ENCODE results near the gene IFT25. TPM values are rescaled to one million over a fixed set of nuclear protein-coding genes. Genes with fewer than 3 reads are reported as not detected.
A peak's percentile ranks its signal among the peaks of the same experiment; 100 is the strongest.
"Not testable (repeated sequence)": the region's sequence is repeated elsewhere in the genome, so short reads cannot be mapped to it uniquely, and the experiment has no call there.

Gene IFT25
- total RNA-seq, 1 experiment from 2014 or later = 61.5 TPM

DNA sequence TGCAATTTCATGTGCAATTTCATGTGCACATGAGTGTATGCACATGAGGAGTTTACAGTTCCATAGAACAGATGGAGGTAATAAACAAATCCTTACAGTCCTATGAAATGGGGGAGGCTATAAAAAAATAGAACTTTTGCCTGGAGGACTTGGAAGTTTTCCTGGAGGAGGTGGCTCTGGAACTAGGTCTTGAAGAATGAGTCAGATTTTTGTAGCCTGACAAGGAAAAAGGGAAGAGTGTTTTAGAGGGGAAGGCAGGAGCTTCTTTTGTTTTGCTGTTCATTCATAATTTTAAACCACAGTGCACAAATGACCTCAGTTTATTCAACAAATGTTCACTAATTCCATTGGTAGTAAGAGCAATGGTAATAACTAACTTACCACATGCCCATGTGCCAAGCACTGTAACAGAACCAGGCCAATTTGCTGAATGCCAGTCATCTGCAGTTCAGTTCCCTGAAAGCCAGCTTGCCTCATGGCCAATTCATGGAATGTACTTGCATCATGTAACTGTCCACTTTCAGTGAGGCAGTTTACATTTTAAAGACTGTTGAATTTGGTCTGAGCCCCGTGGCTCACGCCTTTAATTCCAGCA is 48.8 kb downstream of the IFT25 start:
- H3K27ac ChIP-seq = peak overlapping the region; percentile 12
- no peaks in the 10 kb centered on the region for H3K36me3 ChIP-seq
- no peak overlapping the region for H3K4me3 ChIP-seq
- no peaks in the 10 kb centered on the region for H3K27me3 ChIP-seq (replicated peaks)
- peak; percentile 50 to 73 for DNase-seq (ENCODE audit: low read depth in 1 of 2, low spot score in 2 of 2)
- H3K9me3 ChIP-seq (replicated peaks) = no peaks in the 10 kb centered on the region
- peaks cover 18% of the 10 kb centered on the region for H3K4me1 ChIP-seq (replicated peaks)

GRCh38 chr1:53895421-53895820 is 50.1 kb downstream of the IFT25 start:
- H3K36me3 ChIP-seq = no peaks in the 10 kb centered on the region
- H3K4me1 ChIP-seq (replicated peaks) = peaks cover 18% of the 10 kb centered on the region

DNA sequence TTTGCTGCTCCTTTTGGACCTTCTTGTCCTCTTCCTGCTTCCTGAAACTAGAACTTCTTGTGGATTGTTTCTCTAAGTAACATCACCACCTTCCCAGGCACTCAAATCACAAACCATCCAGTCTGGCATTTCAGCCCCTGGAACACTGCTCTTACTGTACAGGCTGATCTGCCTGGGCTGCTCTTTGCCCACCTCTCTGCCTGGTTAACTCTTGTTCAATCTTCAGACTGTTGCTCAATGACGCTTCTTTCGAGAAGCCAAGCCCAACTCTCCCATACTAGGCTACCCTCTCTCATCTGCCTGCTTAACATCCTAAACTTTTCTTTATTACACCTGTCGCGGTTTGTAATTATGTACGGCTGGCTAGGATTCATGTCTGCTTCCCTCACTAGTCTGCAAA is 50.9 kb downstream of the IFT25 start:
- peaks cover 22% of the 10 kb centered on the region for H3K4me1 ChIP-seq (replicated peaks)

More at GRCh38 chr1:53895421-53895820, 50.1 kb downstream of the IFT25 start:
- H3K27me3 ChIP-seq (replicated peaks) = no peaks in the 10 kb centered on the region
- no peaks in the 10 kb centered on the region for H3K9me3 ChIP-seq (replicated peaks)
- H3K4me3 ChIP-seq = no peak overlapping the region
- no peak overlapping the region for H3K27ac ChIP-seq
- DNase-seq (ENCODE audit: low read depth in 1 of 2, low spot score in 2 of 2) = no peak

DNA sequence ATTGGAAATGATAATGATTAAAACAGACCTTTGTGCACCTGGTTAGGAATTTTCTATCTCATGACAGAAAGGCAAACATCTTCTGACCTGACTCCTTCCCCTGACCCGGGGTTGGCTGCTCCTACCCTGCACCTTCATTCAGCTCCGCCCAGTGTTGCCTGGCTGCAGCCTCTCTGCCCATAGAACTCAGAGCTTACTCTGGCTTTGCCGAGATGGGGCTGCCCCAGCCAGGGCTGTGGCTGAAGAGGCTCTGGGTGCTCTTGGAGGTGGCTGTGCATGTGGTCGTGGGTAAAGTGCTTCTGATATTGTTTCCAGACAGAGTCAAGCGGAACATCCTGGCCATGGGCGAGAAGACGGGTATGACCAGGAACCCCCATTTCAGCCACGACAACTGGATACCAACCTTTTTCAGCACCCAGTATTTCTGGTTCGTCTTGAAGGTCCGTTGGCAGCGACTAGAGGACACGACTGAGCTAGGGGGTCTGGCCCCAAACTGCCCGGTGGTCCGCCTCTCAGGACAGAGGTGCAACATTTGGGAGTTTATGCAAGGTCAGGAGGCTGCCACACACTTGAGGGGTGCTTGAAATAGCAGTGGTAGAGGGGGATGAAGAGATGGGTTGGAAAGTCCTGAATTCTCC is 51.4 kb downstream of the IFT25 start, which contains the start of gene DIO1:
TSS of gene DIO1 (plus strand) at position 189 of the 638 bp plus-strand sequence. CDS start at position 213, 24 bp downstream.
- no peaks in the 10 kb centered on the region for H3K36me3 ChIP-seq

More for the DNA sequence above, 50.9 kb downstream of the IFT25 start:
- DNase-seq (ENCODE audit: low read depth in 1 of 2, low spot score in 2 of 2) = no peak
- no peak overlapping the region for H3K27ac ChIP-seq
- no peaks in the 10 kb centered on the region for H3K27me3 ChIP-seq (replicated peaks)
- no peaks in the 10 kb centered on the region for H3K9me3 ChIP-seq (replicated peaks)
- no peaks in the 10 kb centered on the region for H3K36me3 ChIP-seq
- no peak overlapping the region for H3K4me3 ChIP-seq

DNA sequence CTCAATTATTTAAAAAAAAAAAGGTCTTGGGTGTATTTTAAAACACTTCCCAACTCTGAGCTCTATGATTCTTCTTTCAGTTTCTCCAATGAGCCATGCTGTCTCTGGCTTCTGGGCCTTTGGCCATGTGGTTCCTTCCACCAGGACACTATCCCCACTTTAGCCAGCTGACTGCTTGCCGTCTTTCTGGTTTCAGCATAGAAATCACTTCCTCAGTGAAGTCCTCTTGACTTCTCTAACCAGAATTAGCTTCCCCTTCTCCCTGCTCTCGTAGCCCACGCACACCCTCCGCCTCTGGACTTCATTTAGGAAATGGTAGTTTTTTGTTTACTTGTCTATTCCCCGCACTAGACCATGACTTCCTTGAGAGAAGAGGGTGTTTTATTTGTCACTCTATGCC is 52.6 kb downstream of the IFT25 start:
- Histone ChIP-seq H3K4me3 (no peak overlapping the region), H3K4me1 (replicated peaks) (peaks cover 20% of the 10 kb centered on the region), H3K27me3 (replicated peaks) (no peaks in the 10 kb centered on the region), H3K9me3 (replicated peaks) (no peaks in the 10 kb centered on the region), H3K27ac (no peak overlapping the region), H3K36me3 (0 out of 2 replicates have a peak, but pooled peaks cover 6% of the 10 kb centered on the region)
- DNase-seq (ENCODE audit: low read depth in 1 of 2, low spot score in 2 of 2) = no peak

More for the DNA sequence above, 51.4 kb downstream of the IFT25 start, which contains the start of gene DIO1:
- DNase-seq (ENCODE audit: low read depth in 1 of 2, low spot score in 2 of 2) = no peak
- no peaks in the 10 kb centered on the region for H3K27me3 ChIP-seq (replicated peaks)
- no peak within 1 kb of the TSS for H3K27ac ChIP-seq
- no peak within 1 kb of the TSS for H3K4me3 ChIP-seq
- H3K4me1 ChIP-seq (replicated peaks) = peaks cover 21% of the 10 kb centered on the region
- H3K9me3 ChIP-seq (replicated peaks) = no peaks in the 10 kb centered on the region

DNA sequence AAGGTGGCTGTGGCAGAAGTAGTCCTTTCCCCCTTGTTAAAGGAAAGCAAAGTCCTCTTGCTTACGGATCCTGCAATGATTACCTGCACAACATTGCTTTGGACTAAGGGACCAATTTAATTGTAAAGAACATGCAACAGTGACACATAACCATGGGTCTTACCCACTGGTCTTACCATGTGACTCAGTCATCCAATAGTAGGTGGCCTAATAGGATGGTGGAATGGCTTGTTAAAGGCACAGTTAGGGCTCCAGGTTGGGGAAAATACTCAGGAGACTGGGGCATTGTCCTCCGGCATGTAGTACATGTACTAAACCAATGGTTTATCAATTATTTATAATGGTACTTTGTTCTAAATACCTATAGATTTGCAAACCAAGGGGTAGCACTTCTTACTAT is 53.8 kb downstream of the IFT25 start:
- Histone ChIP-seq H3K4me3 (no peak overlapping the region), H3K27me3 (replicated peaks) (no peaks in the 10 kb centered on the region), H3K4me1 (replicated peaks) (peaks cover 14% of the 10 kb centered on the region), H3K27ac (no peak overlapping the region), H3K9me3 (replicated peaks) (no peaks in the 10 kb centered on the region), H3K36me3 (peaks cover 9% of the 10 kb centered on the region; the same call in 1 of the 2 replicates)
- DNase-seq (ENCODE audit: low read depth in 1 of 2, low spot score in 2 of 2) = no peak

GRCh38 chr1:53891018-53891417 is 54.5 kb downstream of the IFT25 start:
- no peak overlapping the region for H3K4me3 ChIP-seq
- H3K27ac ChIP-seq = no peak overlapping the region
- H3K27me3 ChIP-seq (replicated peaks) = no peaks in the 10 kb centered on the region
- H3K9me3 ChIP-seq (replicated peaks) = no peaks in the 10 kb centered on the region
- no peak for DNase-seq (ENCODE audit: low read depth in 1 of 2, low spot score in 2 of 2)
- H3K4me1 ChIP-seq (replicated peaks) = peaks cover 8% of the 10 kb centered on the region
- peaks cover 9% of the 10 kb centered on the region; the same call in 1 of the 2 replicates for H3K36me3 ChIP-seq

DNA sequence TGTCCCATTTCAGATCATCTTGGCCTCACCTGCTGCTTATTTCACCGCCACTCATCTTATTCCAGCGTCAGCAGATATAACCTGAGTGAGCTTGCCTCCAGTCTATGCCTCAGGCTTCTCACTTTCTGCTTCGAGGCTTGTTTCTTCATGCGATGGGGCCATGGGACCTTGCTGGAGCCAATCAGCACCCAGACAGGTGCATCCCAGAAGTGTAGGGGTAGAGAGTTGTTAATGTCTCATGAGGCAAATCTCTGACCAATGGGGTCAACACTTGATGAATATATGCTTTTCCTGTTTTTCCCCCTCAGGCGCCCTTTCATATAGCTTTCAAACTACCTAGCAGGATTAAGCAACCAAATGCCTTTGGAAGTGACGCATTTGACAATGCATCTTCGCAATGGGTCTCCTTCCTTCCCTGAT is 55.0 kb downstream of the IFT25 start:
- no peak for DNase-seq (ENCODE audit: low read depth in 1 of 2, low spot score in 2 of 2)
- Histone ChIP-seq H3K27ac (no peak overlapping the region), H3K36me3 (peaks cover 9% of the 10 kb centered on the region; the same call in 1 of the 2 replicates), H3K9me3 (replicated peaks) (no peaks in the 10 kb centered on the region), H3K4me3 (peak overlapping the region; percentile 69; the same call in 1 of the 2 replicates), H3K27me3 (replicated peaks) (no peaks in the 10 kb centered on the region), H3K4me1 (replicated peaks) (peaks cover 8% of the 10 kb centered on the region)

DNA sequence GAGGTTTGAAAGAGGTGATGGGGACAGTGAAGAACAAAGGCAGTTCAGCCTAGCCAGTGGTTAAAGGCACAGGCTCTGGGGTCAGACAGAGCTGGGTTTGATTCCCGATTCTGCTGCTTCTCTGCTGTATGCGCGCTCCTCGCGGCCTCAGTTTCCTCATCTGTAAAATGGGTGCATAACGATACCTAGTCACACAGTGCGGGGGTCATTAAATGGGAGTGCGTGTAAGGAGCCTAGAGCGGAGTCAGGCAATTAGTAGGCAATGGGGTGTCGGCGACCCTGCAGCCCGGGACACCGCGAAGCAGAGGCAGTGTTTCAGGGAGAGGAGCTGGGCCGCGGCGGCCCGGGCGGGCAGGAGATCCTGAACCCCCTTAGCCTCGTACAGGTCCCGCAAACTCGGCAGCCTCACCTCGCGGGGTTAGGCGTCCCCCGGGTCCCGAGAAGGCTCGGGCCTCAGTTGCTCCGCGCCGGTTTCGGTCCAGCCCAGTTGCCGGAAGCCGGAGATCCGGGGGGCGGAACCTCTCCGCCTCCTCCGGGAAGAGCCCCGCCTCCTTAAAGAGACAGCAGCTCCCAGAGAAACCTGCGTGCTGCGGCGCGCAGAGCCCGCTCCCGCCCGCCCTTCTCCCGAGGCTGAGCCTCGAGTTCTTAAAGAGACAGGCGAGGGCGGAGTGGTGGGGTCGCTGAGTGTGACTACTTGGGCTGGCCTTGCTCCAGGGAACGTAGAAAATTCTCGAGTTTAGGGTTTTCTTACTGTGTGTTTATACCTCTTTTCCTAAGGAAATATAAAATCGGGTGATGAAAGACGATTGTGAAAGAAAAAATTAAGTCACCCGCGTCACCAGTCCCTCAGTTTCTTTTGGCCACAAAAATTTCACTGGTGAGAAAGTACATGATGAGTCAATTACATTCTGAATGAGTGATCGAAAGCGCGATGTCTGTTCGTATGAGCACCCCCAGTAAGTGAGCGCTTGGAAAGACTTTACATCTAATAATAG is 55.9 kb downstream of the IFT25 start, which contains the start of gene YIPF1:
TSS of gene YIPF1 (minus strand) at position 494 of the 995 bp plus-strand sequence. CDS start 860 bp downstream, outside the sequence.
- H3K9me3 ChIP-seq (replicated peaks) = no peaks in the 10 kb centered on the region
- peaks cover 9% of the 10 kb centered on the region; the same call in 1 of the 2 replicates for H3K36me3 ChIP-seq
- peak within 1 kb of the TSS; percentile 69 for H3K4me3 ChIP-seq
- peak; percentile 81 to 87 for DNase-seq (ENCODE audit: low read depth in 1 of 2, low spot score in 2 of 2)
- peaks cover 8% of the 10 kb centered on the region for H3K4me1 ChIP-seq (replicated peaks)
- H3K27ac ChIP-seq = no peak within 1 kb of the TSS; the same call in 1 of the 2 replicates
- H3K27me3 ChIP-seq (replicated peaks) = no peaks in the 10 kb centered on the region

DNA sequence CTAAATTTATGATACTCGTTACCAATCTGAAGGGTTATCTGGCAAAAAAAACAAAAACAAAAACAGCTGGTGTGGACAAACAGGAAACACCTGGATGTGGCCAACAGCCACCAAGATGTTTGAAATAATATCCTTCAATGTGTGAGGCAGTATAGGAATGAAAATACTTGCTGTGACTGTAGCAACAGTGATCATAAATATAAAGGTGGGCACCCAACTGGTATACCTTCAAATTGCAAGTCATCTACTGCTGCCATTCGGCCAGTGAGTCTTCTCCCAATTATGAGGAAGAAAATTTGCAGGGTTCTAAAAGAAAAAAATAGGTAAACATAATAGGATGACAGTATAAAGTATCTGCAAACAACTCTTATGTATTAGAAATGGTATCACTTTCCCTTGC is 56.8 kb downstream of the IFT25 start:
- peak overlapping the region; percentile 69; the same call in 1 of the 2 replicates for H3K4me3 ChIP-seq
- DNase-seq (ENCODE audit: low read depth in 1 of 2, low spot score in 2 of 2) = no peak
- no peak overlapping the region for H3K27ac ChIP-seq
- no peaks in the 10 kb centered on the region for H3K27me3 ChIP-seq (replicated peaks)
- H3K36me3 ChIP-seq = peaks cover 9% of the 10 kb centered on the region; the same call in 1 of the 2 replicates
- peaks cover 8% of the 10 kb centered on the region for H3K4me1 ChIP-seq (replicated peaks)
- H3K9me3 ChIP-seq (replicated peaks) = no peaks in the 10 kb centered on the region

DNA sequence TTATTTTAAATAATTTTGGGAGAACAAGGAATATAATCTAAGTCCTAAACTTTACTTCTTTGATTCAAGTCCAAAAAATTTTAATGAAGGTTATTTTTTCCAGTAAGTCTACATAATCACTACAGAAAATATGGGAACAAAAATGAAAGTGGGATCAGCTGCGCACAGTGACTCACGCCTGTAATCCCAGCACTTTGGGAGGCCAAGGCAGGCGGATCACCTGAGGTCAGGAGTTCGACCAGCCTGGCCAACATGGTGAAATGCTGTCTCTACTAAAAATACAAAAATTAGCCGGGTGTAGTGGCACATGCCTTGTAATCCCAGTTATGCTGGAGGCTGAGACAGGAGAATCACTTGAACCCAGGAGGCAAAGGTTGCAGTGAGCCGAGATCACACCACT is 61.9 kb downstream of the IFT25 start:
- not testable (repeated sequence) for DNase-seq (ENCODE audit: low read depth in 1 of 2, low spot score in 2 of 2); H3K27ac ChIP-seq; H3K4me3 ChIP-seq; H3K27me3 ChIP-seq (replicated peaks); H3K9me3 ChIP-seq (replicated peaks); H3K4me1 ChIP-seq (replicated peaks)
- peaks cover 21% of the 10 kb centered on the region for H3K36me3 ChIP-seq

DNA sequence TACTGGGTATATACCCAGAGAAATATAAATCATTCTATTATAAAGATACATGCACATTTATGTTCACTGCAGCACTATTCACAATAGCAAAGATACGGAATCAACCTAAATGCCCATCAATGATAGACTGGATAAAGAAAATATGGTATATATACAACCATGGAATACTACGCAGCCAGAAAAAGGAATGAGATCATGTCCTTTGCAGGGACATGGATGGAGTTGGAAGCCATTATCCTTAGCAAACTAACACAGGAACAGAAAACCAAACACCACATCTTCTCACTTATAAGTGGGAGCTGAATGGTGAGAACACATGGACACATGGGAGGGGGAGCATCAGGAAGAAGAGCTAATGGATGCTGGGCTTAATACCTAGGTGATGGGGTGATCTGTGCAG is 63.6 kb downstream of the IFT25 start:
- not testable (repeated sequence) for H3K27me3 ChIP-seq (replicated peaks); H3K9me3 ChIP-seq (replicated peaks); DNase-seq (ENCODE audit: low read depth in 1 of 2, low spot score in 2 of 2); H3K4me3 ChIP-seq; H3K4me1 ChIP-seq (replicated peaks); H3K27ac ChIP-seq
- peaks cover 29% of the 10 kb centered on the region for H3K36me3 ChIP-seq

DNA sequence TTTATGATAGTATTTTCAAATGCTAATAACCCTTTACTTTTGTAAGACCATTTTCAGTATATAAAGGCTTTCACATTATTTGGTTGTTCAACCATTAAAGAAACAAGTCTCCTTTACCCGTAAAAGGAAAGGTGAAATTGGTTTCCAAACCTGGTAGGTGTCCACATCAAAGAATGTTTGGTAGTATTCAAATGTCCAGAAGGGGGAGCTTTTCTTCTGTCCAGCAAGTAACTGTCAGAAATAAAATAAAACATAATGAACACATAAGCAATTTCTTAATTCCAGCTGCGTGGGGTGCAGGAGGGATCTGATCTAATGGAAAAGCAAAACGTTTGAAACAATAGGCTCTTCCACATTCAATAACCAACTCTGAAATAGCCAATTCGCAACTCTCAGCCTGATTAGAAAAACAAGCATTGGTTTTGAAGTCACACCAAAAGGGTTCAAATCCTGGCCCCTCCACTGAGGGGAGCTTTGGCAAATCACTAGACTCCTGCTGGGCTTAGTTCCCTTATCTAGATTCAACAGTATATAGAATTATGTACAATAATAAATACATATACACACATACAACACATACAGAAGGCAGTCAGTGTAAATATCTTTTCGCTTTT is 66.9 kb downstream of the IFT25 start:
- Histone ChIP-seq H3K4me3 (no peak overlapping the region), H3K4me1 (replicated peaks) (no peaks in the 10 kb centered on the region), H3K27ac (no peak overlapping the region), H3K27me3 (replicated peaks) (no peaks in the 10 kb centered on the region), H3K36me3 (peaks cover 42% of the 10 kb centered on the region), H3K9me3 (replicated peaks) (no peaks in the 10 kb centered on the region)
- peak in 1 of 2 experiments; percentile 40 for DNase-seq (ENCODE audit: low read depth in 1 of 2, low spot score in 2 of 2)

Measured in SJSA1 (cell line).